H9 (cell line): ENCODE data around the gene LPAR2. TPM values are rescaled to one million over a fixed set of nuclear protein-coding genes. Genes with fewer than 3 reads are reported as not detected.

Source experiments
- DNase-seq: peaks from one replicate; pipeline ENCODE4 v3.0.0-alpha.2; 2017
- H2AFZ ChIP-seq: one replicate; pipeline ENCODE4 v1.6.1; 2013; ENCODE audit warnings: mild to moderate bottlenecking, low read length, control low read depth, moderate library complexity
- H2AK5ac ChIP-seq: 2 replicates; pipeline ENCODE4 v1.6.1; 2013; ENCODE audit warnings: low read length, control low read depth, mixed read lengths; ENCODE audit not compliant: insufficient read length
- H2BK120ac ChIP-seq: one replicate; pipeline ENCODE4 v1.6.1; 2013; ENCODE audit warnings: low read depth, mild to moderate bottlenecking, low read length, control low read depth, inconsistent platforms; ENCODE audit not compliant: poor library complexity, severe bottlenecking
- H2BK12ac ChIP-seq: 2 replicates; pipeline ENCODE4 v1.6.1; 2013; ENCODE audit warnings: low read length, control low read depth, mixed read lengths, low read depth; ENCODE audit not compliant: insufficient read length
- H2BK15ac ChIP-seq: 2 replicates; pipeline ENCODE4 v1.6.1; 2013; ENCODE audit warnings: low read depth, low read length, control low read depth
- H2BK20ac ChIP-seq: one replicate; pipeline ENCODE4 v1.6.1; 2013; ENCODE audit warnings: low read depth, mild to moderate bottlenecking, low read length, control low read depth, inconsistent platforms; ENCODE audit not compliant: poor library complexity, severe bottlenecking
- H2BK5ac ChIP-seq: 2 replicates; pipeline ENCODE4 v1.6.1; 2013; ENCODE audit warnings: low read length, control low read depth, mixed read lengths; ENCODE audit not compliant: insufficient read length
- H3K14ac ChIP-seq: 2 replicates; pipeline ENCODE4 v1.6.1; 2013; ENCODE audit warnings: low read length, control low read depth; ENCODE audit not compliant: insufficient read depth
- H3K18ac ChIP-seq: 2 replicates; pipeline ENCODE4 v1.6.1; 2013; ENCODE audit warnings: low read depth, mild to moderate bottlenecking, mixed read lengths, low read length, control low read depth; ENCODE audit not compliant: insufficient read length
- H3K23ac ChIP-seq: 2 replicates; pipeline ENCODE4 v1.6.1; 2013; ENCODE audit warnings: low read length, control low read depth, mixed read lengths, low read depth; ENCODE audit not compliant: insufficient read length
- H3K23me2 ChIP-seq: 2 replicates; pipeline ENCODE4 v1.6.1; 2013; ENCODE audit warnings: low read depth, mild to moderate bottlenecking, mixed read lengths, low read length, control low read depth; ENCODE audit not compliant: insufficient read length, poor library complexity, severe bottlenecking
- H3K27ac ChIP-seq: 2 replicates; pipeline ENCODE4 v1.5.1; 2013; ENCODE audit warnings: low read length, control low read depth, mixed read lengths, low read depth; ENCODE audit not compliant: insufficient read length
- H3K27me3 ChIP-seq: 2 replicates; pipeline ENCODE4 v1.6.1; 2013; ENCODE audit warnings: low read length, control low read depth, inconsistent platforms; ENCODE audit not compliant: insufficient read depth
- H3K4ac ChIP-seq: 2 replicates; pipeline ENCODE4 v1.6.1; 2013; ENCODE audit warnings: low read depth, mild to moderate bottlenecking, control low read depth, inconsistent platforms, low read length, moderate library complexity
- H3K4me1 ChIP-seq: 2 replicates; pipeline ENCODE4 v1.6.1; 2013; ENCODE audit warnings: low read length, control low read depth, inconsistent platforms; ENCODE audit not compliant: insufficient read depth
- H3K4me2 ChIP-seq: 2 replicates; pipeline ENCODE4 v1.6.1; 2013; ENCODE audit warnings: low read length, control low read depth, mixed read lengths; ENCODE audit not compliant: insufficient read length, insufficient read depth
- H3K56ac ChIP-seq: 2 replicates; pipeline ENCODE4 v1.6.1; 2013; ENCODE audit warnings: low read depth, mild to moderate bottlenecking, mixed read lengths, low read length, control low read depth; ENCODE audit not compliant: insufficient read length
- H3K79me1 ChIP-seq: 2 replicates; pipeline ENCODE4 v1.6.1; 2013; ENCODE audit warnings: low read depth, mild to moderate bottlenecking, moderate library complexity, low read length, control low read depth, inconsistent platforms; ENCODE audit not compliant: insufficient read depth, poor library complexity, severe bottlenecking
- H3K79me2 ChIP-seq: 2 replicates; pipeline ENCODE4 v1.6.1; 2013; ENCODE audit warnings: low read length, control low read depth, inconsistent platforms; ENCODE audit not compliant: insufficient read depth
- H3K9ac ChIP-seq: 2 replicates; pipeline ENCODE4 v1.6.1; 2013; ENCODE audit warnings: low read length, control low read depth, mixed read lengths; ENCODE audit not compliant: insufficient read length; ENCODE audit errors: extremely low read depth
- H3K9me3 ChIP-seq: one replicate; pipeline ENCODE4 v1.6.1; 2013; ENCODE audit warnings: low read depth, low read length, inconsistent platforms; ENCODE audit not compliant: control insufficient read depth
- H3T11ph ChIP-seq: one replicate; pipeline ENCODE4 v1.6.1; 2013; ENCODE audit warnings: mild to moderate bottlenecking, low read length, control low read depth, inconsistent platforms
- H4K20me1 ChIP-seq: one replicate; pipeline ENCODE4 v1.6.1; 2013; ENCODE audit not compliant: control insufficient read depth, insufficient read length, insufficient read depth
- H4K5ac ChIP-seq: 2 replicates; pipeline ENCODE4 v1.6.1; 2013; ENCODE audit warnings: low read depth, mild to moderate bottlenecking, mixed read lengths, low read length, control low read depth; ENCODE audit not compliant: insufficient read length
- H4K8ac ChIP-seq: replicated peaks from 2 replicates; pipeline ENCODE4 v1.6.1; 2013; ENCODE audit warnings: low read length, control low read depth, mixed read lengths, low read depth; ENCODE audit not compliant: insufficient read length
- H4K91ac ChIP-seq: 2 replicates; pipeline ENCODE4 v1.6.1; 2013; ENCODE audit warnings: low read depth, mild to moderate bottlenecking, moderate library complexity, mixed read lengths, low read length, control low read depth; ENCODE audit not compliant: insufficient read length
- H3K27ac Mint-ChIP-seq, 3 experiments: 2 replicates in 2 of 3; 3 replicates in 1 of 3; pipeline ENCODE4 v1.8.0; 2020 to 2021; ENCODE audit warnings: mixed read lengths in 3 of 3, mild to moderate bottlenecking in 1 of 3, moderate library complexity in 1 of 3
- H3K27me3 Mint-ChIP-seq: 2 replicates; pipeline ENCODE4 v1.8.0; 2021; ENCODE audit warnings: low read depth, mild to moderate bottlenecking, moderate library complexity, mixed read lengths
- H3K36me3 Mint-ChIP-seq, 3 experiments: 2 replicates in 2 of 3; 3 replicates in 1 of 3; pipeline ENCODE4 v1.8.0; 2020 to 2021; ENCODE audit warnings: low read depth in 3 of 3, mixed read lengths in 3 of 3; ENCODE audit not compliant: insufficient read depth in 1 of 3
- H3K4me1 Mint-ChIP-seq, 2 experiments: 2 replicates each; pipeline ENCODE4 v1.8.0; 2020; ENCODE audit warnings: mixed read lengths in 2 of 2
- H3K4me3 Mint-ChIP-seq, 2 experiments: 2 replicates in 1 of 2; 3 replicates in 1 of 2; pipeline ENCODE4 v1.8.0; 2020 to 2021; ENCODE audit warnings: mild to moderate bottlenecking in 2 of 2, mixed read lengths in 2 of 2, moderate library complexity in 1 of 2
- H3K9me3 Mint-ChIP-seq, 2 experiments: 2 replicates in 1 of 2; 3 replicates in 1 of 2; pipeline ENCODE4 v1.8.0; 2020; ENCODE audit warnings: mild to moderate bottlenecking in 2 of 2, mixed read lengths in 2 of 2, moderate library complexity in 1 of 2
- CTCF ChIP-seq: fragments of 200-600 bp; sonication (generic); conservative IDR thresholded peaks from 3 replicates; pipeline ENCODE4 v1.8.0; 2021; ENCODE audit warnings: antibody characterized with exemption, mild to moderate bottlenecking
- WGBS: extraction: QIAGEN DNeasy Blood & Tissue Kit; methylation state at CpG from one replicate; pipeline ENCODE4 v1.1.7; 2013; ENCODE audit warnings: missing lambda C conversion rate, low lambda C conversion rate, mixed read lengths; ENCODE audit not compliant: insufficient read length; ENCODE audit errors: extremely low coverage; 5-methylcytosine and 5-hydroxymethylcytosine counted together
- total RNA-seq: library from RNA; stranded (reverse); gene quantifications from 2 replicates; pipeline ENCODE4 v1.2.1, GENCODE V29; 2021

LPAR2 gene
- total RNA-seq, 1 experiment from 2014 or later = 51.8 TPM

- Mint-ChIP-seq H3K36me3 (peaks cover 9 to 39% (median 28%) of the 10 kb centered on the region in 3 experiments; a peak in 6 of 7 replicates), H3K9me3 (no peaks in the 10 kb centered on the region), H3K4me1 (peaks cover 2 to 6% of the 10 kb centered on the region in 2 experiments), H3K27ac (no peak overlapping the region; a peak in 1 of 7 replicates), H3K4me3 (no peak overlapping the region), H3K27me3 (peaks cover under 1% of the 10 kb centered on the region; the same call in 1 of the 2 replicates)
- H3K4ac ChIP-seq = no peak overlapping the region
- no peak overlapping the region for H3K27ac ChIP-seq
- no peak overlapping the region for H2BK120ac ChIP-seq
- no peak overlapping the region for H2BK20ac ChIP-seq
- H4K8ac ChIP-seq = no peak overlapping the region
- H3K14ac ChIP-seq = no peak overlapping the region
- no peaks in the 10 kb centered on the region for H4K20me1 ChIP-seq
- H3K18ac ChIP-seq = no peak overlapping the region
- H2AFZ ChIP-seq = no peak overlapping the region
- H2BK5ac ChIP-seq = no peak overlapping the region
- H3K79me1 ChIP-seq = no peaks in the 10 kb centered on the region
- H3K4me1 ChIP-seq = no peaks in the 10 kb centered on the region
- H3K79me2 ChIP-seq = no peaks in the 10 kb centered on the region
- H2AK5ac ChIP-seq = no peak overlapping the region
- H4K91ac ChIP-seq = no peak overlapping the region
- no peak overlapping the region for H3K4me2 ChIP-seq
- WGBS = no CpG with 5 or more reads among the region's 5 CpGs
- H4K5ac ChIP-seq = no peak overlapping the region
- DNase-seq = no peak
- no peaks in the 10 kb centered on the region for H3K27me3 ChIP-seq
- TF ChIP-seq CTCF = no peak
- H3K9me3 ChIP-seq = no peaks in the 10 kb centered on the region
- H2BK12ac ChIP-seq = no peak overlapping the region
- H2BK15ac ChIP-seq = no peak overlapping the region
- H3T11ph ChIP-seq = no peak overlapping the region
- no peak overlapping the region for H3K56ac ChIP-seq
- H3K23me2 ChIP-seq = peaks cover 3% of the 10 kb centered on the region
- no peak overlapping the region for H3K23ac ChIP-seq
- H3K9ac ChIP-seq = no peak overlapping the region
Measured at GRCh38 chr19:19632661-19633060, 4.6 kb upstream of the LPAR2 start.
